ENCODE results near the gene MBD3. TPM values are rescaled to one million over a fixed set of nuclear protein-coding genes. Genes with fewer than 3 reads are reported as not detected.

The MBD3 gene
- total RNA-seq, 2 donors from 2014 or later, result 71.5 to 128 TPM

GRCh38 chr19:1577090-1577928, 15.4 kb downstream of the MBD3 start:
- Mint-ChIP-seq H3K9me3 (no peaks in the 10 kb centered on the region), H3K27ac (no peak overlapping the region), H3K27me3 (no peaks in the 10 kb centered on the region), H3K4me1 (no peaks in the 10 kb centered on the region), H3K36me3 (ENCODE audit: low read depth) (peaks cover 38% of the 10 kb centered on the region), H3K4me3 (no peak overlapping the region)
- ATAC-seq (replicated peaks), result no peak

GRCh38 chr19:1576242-1577089, 16.2 kb downstream of the MBD3 start:
- ATAC-seq (replicated peaks), result no peak
- no peak overlapping the region for H3K27ac Mint-ChIP-seq
- no peaks in the 10 kb centered on the region for H3K4me1 Mint-ChIP-seq
- no peaks in the 10 kb centered on the region for H3K27me3 Mint-ChIP-seq
- H3K36me3 Mint-ChIP-seq (ENCODE audit: low read depth), result peaks cover 29% of the 10 kb centered on the region
- no peak overlapping the region for H3K4me3 Mint-ChIP-seq
- no peaks in the 10 kb centered on the region for H3K9me3 Mint-ChIP-seq

GRCh38 chr19:1575323-1576241, 17.1 kb downstream of the MBD3 start:
- ATAC-seq (replicated peaks), result no peak
- H3K27ac Mint-ChIP-seq, result no peak overlapping the region

GRCh38 chr19:1574354-1575136, 18.1 kb downstream of the MBD3 start:
- peaks cover 10% of the 10 kb centered on the region for H3K36me3 Mint-ChIP-seq (ENCODE audit: low read depth)
- H3K27ac Mint-ChIP-seq, result no peak overlapping the region
- H3K27me3 Mint-ChIP-seq, result peaks cover 4% of the 10 kb centered on the region
- no peaks in the 10 kb centered on the region for H3K4me1 Mint-ChIP-seq
- no peaks in the 10 kb centered on the region for H3K9me3 Mint-ChIP-seq
- no peak overlapping the region for H3K4me3 Mint-ChIP-seq
- no peak for ATAC-seq (replicated peaks)

More at GRCh38 chr19:1575323-1576241, 17.1 kb downstream of the MBD3 start:
- H3K27me3 Mint-ChIP-seq, result no peaks in the 10 kb centered on the region
- no peaks in the 10 kb centered on the region for H3K4me1 Mint-ChIP-seq
- peaks cover 20% of the 10 kb centered on the region for H3K36me3 Mint-ChIP-seq (ENCODE audit: low read depth)
- no peak overlapping the region for H3K4me3 Mint-ChIP-seq
- no peaks in the 10 kb centered on the region for H3K9me3 Mint-ChIP-seq

- Mint-ChIP-seq H3K4me1 (no peaks in the 10 kb centered on the region), H3K36me3 (ENCODE audit: low read depth) (peaks cover 5% of the 10 kb centered on the region), H3K4me3 (no peak overlapping the region), H3K27me3 (peaks cover 4% of the 10 kb centered on the region), H3K27ac (no peak overlapping the region), H3K9me3 (no peaks in the 10 kb centered on the region)
- no peak for ATAC-seq (replicated peaks)
These were observed 19.9 kb downstream of the MBD3 start for GRCh38 chr19:1572795-1573194.

DNA sequence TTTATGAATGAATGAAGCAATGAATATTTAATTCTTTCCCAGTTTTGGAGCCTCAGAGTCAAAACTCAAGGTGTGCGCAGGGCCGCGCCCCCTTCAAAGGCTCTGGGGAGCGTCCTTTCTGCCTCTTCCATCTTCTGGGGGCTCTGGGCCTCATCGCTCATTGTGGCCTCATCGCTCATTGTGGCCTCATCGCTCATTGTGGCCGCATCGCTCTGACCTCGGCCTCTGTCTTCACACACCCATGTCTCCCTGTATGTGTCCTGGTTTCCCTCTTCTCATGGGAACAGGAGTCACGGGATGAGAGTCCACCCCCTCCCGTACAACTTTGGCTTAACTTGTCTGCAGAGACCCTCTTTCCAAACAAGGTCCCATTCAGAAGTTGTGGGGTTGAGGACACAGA, 21.3 kb downstream of the MBD3 start:
- Mint-ChIP-seq H3K4me3 (no peak overlapping the region), H3K4me1 (no peaks in the 10 kb centered on the region), H3K9me3 (no peaks in the 10 kb centered on the region), H3K27me3 (peaks cover 4% of the 10 kb centered on the region), H3K36me3 (ENCODE audit: low read depth) (no peaks in the 10 kb centered on the region), H3K27ac (no peak overlapping the region)
- no peak for ATAC-seq (replicated peaks)

DNA sequence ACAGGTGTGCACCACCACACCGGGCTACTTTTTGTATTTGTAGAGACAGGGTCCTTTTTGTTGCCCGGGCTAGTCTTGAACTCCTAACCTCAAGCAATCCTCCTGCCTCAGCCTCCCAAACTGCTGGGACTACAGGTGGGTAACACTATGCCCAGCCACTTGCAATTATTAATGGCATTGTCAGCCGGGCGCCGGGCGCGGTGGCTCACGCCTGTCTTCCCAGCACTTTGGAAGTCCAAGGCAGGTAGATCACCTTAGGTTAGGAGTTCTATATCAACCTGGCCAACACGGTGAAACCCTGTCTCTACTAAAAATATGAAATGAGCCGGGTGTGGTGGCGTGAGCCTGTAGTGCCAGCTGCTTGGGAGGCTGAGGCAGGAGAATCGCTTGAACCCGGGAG, 21.8 kb downstream of the MBD3 start:
- no peak for ATAC-seq (replicated peaks)
- H3K27ac Mint-ChIP-seq, result no peak overlapping the region
- no peaks in the 10 kb centered on the region for H3K4me1 Mint-ChIP-seq
- H3K27me3 Mint-ChIP-seq, result peaks cover 4% of the 10 kb centered on the region
- no peak overlapping the region for H3K4me3 Mint-ChIP-seq
- no peaks in the 10 kb centered on the region for H3K36me3 Mint-ChIP-seq (ENCODE audit: low read depth)
- no peaks in the 10 kb centered on the region for H3K9me3 Mint-ChIP-seq

DNA sequence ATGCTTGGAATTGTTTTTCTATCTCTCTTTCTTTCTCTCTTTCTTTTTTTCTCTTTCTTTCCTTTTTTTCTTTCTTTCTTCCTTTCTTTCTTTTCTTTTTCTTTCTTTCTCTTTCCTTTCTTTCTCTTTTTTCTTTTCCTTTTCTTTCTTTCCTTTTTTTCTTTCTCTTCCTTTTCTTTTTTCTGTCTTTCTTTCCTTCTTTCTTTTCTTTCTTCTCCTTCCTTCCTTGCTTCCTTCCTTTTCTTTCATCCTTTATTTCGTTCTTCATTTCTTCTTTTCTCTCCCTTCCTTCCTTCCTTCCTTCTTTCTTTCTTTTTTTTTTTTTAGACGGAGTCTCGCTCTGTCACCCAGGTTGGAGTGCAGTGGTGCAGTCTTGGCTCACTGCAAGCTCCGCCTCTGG, 22.7 kb downstream of the MBD3 start:
- peaks cover 4% of the 10 kb centered on the region for H3K27me3 Mint-ChIP-seq
- peak overlapping the region; percentile 49 for H3K4me3 Mint-ChIP-seq
- ATAC-seq (replicated peaks), result no peak
- H3K27ac Mint-ChIP-seq, result no peak overlapping the region
- H3K4me1 Mint-ChIP-seq, result no peaks in the 10 kb centered on the region
- H3K9me3 Mint-ChIP-seq, result no peaks in the 10 kb centered on the region
- no peaks in the 10 kb centered on the region for H3K36me3 Mint-ChIP-seq (ENCODE audit: low read depth)

DNA sequence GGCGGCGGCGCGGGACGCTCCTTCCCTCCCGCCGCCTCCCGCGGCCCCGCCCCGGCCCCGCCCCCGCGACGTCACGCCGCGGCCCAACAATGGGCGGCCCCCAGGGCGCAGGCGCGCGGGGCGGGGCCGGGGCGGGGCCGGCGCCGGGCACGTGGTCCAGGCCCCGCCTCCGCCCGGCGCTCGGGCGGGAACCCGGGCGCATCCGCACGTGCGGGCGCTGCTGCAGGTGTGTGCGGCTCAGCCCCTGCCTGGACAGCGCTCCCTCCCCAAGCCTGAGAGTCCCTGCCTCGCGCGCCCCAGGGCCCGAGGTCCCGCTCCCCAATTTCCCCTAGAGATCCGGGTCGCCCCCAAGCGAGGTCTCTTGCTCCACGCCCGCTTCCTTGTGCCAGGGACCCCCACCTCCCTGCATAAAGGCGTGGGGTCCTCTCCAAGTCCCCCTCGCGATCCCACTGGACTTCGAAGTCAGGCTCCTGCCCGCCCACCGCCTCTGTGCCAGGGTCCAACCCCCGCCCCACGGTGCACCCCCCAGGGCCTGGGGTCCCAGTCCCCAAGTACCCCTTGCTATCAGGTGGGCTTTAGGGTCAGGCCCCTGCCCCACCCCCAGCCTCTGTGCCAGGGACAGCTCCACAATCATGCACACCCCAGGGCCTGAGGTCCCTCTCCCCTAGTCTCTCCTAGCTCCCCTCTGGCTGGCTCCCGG, 24.2 kb downstream of the MBD3 start, which contains the start of gene MEX3D:
Gene MEX3D, minus strand, starts transcription at position 6 of the 700 bp plus-strand sequence. CDS start 267 bp downstream, outside the sequence.
- H3K4me1 Mint-ChIP-seq, result no peaks in the 10 kb centered on the region
- no peaks in the 10 kb centered on the region for H3K9me3 Mint-ChIP-seq
- no peaks in the 10 kb centered on the region for H3K36me3 Mint-ChIP-seq (ENCODE audit: low read depth)
- peaks cover 4% of the 10 kb centered on the region for H3K27me3 Mint-ChIP-seq
- H3K4me3 Mint-ChIP-seq, result peak within 1 kb of the TSS; percentile 42
- peak; percentile 92 for ATAC-seq (replicated peaks)
- no peak within 1 kb of the TSS for H3K27ac Mint-ChIP-seq

DNA sequence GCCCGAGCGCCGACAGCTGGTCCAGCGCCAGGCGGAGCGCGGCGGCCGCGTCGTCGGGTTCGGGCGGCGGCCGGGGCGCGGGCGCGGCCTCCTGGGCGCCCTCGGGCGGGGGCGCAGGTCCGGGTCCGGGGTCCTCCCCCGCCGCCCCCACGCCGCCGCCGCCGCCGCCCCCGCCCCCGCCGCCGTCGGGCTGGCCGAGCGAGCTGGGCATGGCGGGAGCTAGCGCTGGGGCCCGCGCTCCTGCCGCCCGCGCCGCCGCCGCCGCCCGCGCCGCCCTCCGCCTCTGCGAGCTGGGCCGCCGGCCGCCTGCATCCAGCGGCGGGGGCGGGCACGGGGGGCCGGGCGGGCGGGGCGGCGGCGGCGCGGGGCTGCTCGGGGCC, 24.8 kb downstream of the MBD3 start:
- H3K4me1 Mint-ChIP-seq, result no peaks in the 10 kb centered on the region
- no peak overlapping the region for H3K4me3 Mint-ChIP-seq
- ATAC-seq (replicated peaks), result peak; percentile 53
- no peaks in the 10 kb centered on the region for H3K9me3 Mint-ChIP-seq
- H3K27ac Mint-ChIP-seq, result no peak overlapping the region
- H3K27me3 Mint-ChIP-seq, result peaks cover 4% of the 10 kb centered on the region
- no peaks in the 10 kb centered on the region for H3K36me3 Mint-ChIP-seq (ENCODE audit: low read depth)

DNA sequence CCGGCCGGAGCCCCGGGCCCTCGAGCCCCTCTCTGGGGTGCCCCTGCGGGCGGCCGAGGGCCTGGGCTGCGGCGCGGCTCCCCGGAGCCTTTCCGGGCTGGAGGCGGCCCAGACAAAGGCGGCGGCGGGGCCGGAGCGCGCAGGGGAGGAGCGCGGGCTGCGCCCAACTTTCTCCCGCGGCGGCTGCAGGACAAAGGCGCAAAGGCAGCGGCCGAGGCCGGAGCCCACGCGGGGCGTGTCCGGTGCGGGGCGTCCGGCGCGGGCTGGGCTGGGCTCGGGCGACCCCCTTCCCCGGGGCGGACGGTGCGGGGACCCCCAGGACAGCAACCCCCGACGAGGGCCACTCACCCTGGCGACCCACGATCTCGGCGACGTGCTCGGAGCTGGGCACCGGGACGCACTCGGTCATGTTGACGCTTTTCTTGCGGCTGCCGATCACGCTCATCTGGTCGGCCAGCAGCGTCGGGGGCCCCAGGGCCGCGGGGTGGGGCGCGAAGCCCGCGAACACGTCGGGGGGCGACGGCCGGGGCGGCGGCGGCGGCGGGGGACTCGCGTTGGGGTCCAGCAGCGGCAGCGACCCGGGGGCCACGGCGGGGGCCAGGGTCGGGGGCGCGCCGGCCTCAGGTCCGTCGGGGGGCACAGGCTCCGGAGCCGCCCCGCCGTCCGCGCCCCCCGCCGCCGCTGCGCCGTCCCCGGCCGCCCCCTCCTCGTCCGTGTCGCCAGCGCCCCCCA, 25.4 kb downstream of the MBD3 start:
- no peaks in the 10 kb centered on the region for H3K4me1 Mint-ChIP-seq
- H3K36me3 Mint-ChIP-seq (ENCODE audit: low read depth), result no peaks in the 10 kb centered on the region
- no peaks in the 10 kb centered on the region for H3K9me3 Mint-ChIP-seq
- ATAC-seq (replicated peaks), result no peak
- H3K27ac Mint-ChIP-seq, result no peak overlapping the region
- H3K27me3 Mint-ChIP-seq, result peaks cover 4% of the 10 kb centered on the region
- no peak overlapping the region for H3K4me3 Mint-ChIP-seq

DNA sequence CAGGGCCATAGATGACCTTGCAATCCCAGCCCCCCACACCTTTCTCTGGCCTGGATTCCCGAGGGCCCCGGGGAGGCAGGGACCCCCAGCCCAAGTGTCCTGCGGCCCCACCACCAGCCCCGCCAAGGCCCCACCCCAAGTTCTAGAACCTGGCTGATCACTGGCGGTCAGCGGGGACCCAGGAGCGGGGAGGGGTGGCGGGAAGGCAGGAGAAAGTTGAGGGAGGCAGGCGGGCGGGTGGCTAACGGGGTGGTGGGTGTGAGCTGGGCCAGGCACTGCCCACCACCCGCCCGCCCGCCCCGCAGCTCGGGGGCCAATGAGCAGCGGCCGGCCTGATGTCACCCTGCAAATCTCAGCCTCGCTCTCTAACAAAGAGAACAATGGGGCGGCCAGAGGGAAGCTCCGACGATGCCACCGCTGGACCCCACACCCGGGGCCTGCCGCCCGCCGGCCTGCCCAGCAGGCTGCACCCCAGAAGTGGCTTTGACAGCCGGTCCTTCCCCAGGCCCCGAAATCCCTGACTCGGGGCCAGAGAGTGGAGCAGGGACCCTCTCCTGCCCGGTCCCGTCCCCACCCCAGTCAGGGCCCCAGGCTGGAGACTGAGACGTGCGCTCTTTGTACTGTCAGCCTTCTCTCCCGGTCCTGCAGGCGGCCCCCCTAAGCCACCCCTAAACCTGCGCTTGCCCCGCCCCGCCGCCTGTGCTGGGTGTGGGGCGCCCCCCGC, 26.1 kb downstream of the MBD3 start:
- no peak for ATAC-seq (replicated peaks)
- Mint-ChIP-seq H3K4me3 (no peak overlapping the region), H3K36me3 (ENCODE audit: low read depth) (no peaks in the 10 kb centered on the region), H3K27ac (no peak overlapping the region), H3K27me3 (peaks cover 4% of the 10 kb centered on the region), H3K9me3 (no peaks in the 10 kb centered on the region), H3K4me1 (no peaks in the 10 kb centered on the region)

Data from activated T-helper 17 cell treated with anti-CD3 and anti-CD28 coated beads, Interleukin-2, amount 50 U/mL, for 72 hours (primary cell).